ENCODE results near the gene CLDN20. TPM values are rescaled to one million over a fixed set of nuclear protein-coding genes. Genes with fewer than 3 reads are reported as not detected.

CLDN20 gene
- total and polyA plus RNA-seq, 2 of the 4 experiments (the other 2 are of a cell fraction) = not detected

DNA sequence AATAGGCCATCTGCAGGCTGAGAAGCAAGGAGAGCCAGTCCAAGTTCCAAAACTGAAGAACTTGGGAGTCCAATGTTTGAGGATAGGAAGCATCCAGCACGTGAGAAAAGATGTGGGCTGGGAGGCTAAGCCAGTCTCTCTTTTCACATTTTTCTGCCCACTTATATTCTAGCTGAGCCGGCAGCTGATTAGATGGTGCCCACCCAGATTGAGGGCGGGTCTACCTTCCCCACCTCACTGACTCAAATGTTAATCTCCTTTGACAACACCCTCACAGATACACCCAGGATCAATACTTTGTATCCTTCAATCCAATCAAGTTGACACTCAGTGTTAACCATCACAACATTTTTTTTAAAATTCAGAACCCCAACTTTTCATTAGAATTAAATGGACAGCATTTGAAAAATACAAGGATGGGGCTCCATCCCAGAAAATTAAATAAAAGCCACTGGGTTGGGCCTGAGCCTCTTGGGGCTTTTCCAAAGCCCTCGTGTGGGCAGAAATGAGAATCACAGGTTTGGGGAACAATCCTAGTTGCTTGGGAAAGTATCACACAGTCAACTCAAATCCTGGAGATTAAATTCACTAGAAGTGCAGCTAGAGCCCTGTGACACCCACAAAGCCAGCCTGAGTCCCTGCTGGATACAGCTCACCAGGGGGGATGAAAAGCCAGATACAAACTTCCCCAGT is 2.2 kb downstream of the CLDN20 start:
- Histone ChIP-seq H3K4me1 (ENCODE audit: control insufficient read depth, insufficient read depth, low read length) (peaks cover 2% of the 10 kb centered on the region; the same call in 1 of the 2 replicates), H2BK5ac (ENCODE audit: low read depth, low read length, poor library complexity, severe bottlenecking) (no peak overlapping the region), H3K9ac (ENCODE audit: low read depth, low read length) (no peak overlapping the region), H3K4ac (ENCODE audit: low read depth, low read length) (no peak overlapping the region), H4K91ac (ENCODE audit: insufficient read depth, low read depth, low read length) (no peak overlapping the region), H2AK9ac (replicated peaks; ENCODE audit: low read depth, low read length, poor library complexity) (no peak overlapping the region), H3K14ac (replicated peaks; ENCODE audit: low read depth, low read length) (no peak overlapping the region), H3K79me1 (ENCODE audit: low read depth in 1 of 2, low read length in 2 of 2) (peaks cover 13 to 41% of the 10 kb centered on the region in 2 experiments), H3K9me1 (ENCODE audit: insufficient read depth, low read length) (peaks cover 10% of the 10 kb centered on the region), H4K20me1 (ENCODE audit: insufficient read depth, low read length) (no peaks in the 10 kb centered on the region), H3K4me2 (ENCODE audit: low read depth, low read length) (no peak overlapping the region), H2BK20ac (ENCODE audit: low read depth, low read length) (no peak overlapping the region), H3K27me3 (ENCODE audit: control insufficient read depth, insufficient read depth, low read length) (no peaks in the 10 kb centered on the region), H4K5ac (ENCODE audit: low read depth, low read length) (no peak overlapping the region), H3K18ac (ENCODE audit: low read depth, low read length) (no peak overlapping the region), H2BK15ac (ENCODE audit: low read depth, low read length) (no peak overlapping the region), H4K8ac (ENCODE audit: low read depth in 2 of 2, low read length in 2 of 2) (no peak overlapping the region), H3K36me3 (ENCODE audit: control insufficient read depth, insufficient read depth, low read length) (peaks cover 2% of the 10 kb centered on the region), H3K9me3 (ENCODE audit: control insufficient read depth, insufficient read depth, low read length) (no peaks in the 10 kb centered on the region), H3K4me3 (ENCODE audit: insufficient read depth, low read depth, low read length) (no peak overlapping the region), H2BK120ac (ENCODE audit: low read depth, low read length) (no peak overlapping the region), H2AK5ac (ENCODE audit: low read depth, low read length) (no peak overlapping the region), H3K27ac (ENCODE audit: insufficient read depth, low read length) (no peak overlapping the region), H3K23ac (ENCODE audit: low read depth, low read length) (no peak overlapping the region), H2AFZ (replicated peaks; ENCODE audit: low read length, poor library complexity) (no peak overlapping the region), H3K56ac (ENCODE audit: extremely low read depth, insufficient read depth, low read length) (no peak overlapping the region)
- TF ChIP-seq, protein P1, sequence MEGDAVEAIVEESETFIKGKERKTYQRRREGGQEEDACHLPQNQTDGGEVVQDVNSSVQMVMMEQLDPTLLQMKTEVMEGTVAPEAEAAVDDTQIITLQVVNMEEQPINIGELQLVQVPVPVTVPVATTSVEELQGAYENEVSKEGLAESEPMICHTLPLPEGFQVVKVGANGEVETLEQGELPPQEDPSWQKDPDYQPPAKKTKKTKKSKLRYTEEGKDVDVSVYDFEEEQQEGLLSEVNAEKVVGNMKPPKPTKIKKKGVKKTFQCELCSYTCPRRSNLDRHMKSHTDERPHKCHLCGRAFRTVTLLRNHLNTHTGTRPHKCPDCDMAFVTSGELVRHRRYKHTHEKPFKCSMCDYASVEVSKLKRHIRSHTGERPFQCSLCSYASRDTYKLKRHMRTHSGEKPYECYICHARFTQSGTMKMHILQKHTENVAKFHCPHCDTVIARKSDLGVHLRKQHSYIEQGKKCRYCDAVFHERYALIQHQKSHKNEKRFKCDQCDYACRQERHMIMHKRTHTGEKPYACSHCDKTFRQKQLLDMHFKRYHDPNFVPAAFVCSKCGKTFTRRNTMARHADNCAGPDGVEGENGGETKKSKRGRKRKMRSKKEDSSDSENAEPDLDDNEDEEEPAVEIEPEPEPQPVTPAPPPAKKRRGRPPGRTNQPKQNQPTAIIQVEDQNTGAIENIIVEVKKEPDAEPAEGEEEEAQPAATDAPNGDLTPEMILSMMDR (conservative IDR thresholded peaks at IDR 0.05; ENCODE audit: low read depth, low read length) = 0 out of 2 replicates have a peak, but pooled peaks have one; percentile 3
- no peak for TF ChIP-seq RFX5 (IDR thresholded peaks at IDR 0.05; ENCODE audit: low read depth, low read length)
- ATAC-seq (ENCODE audit: low read depth) (no peak), DNase-seq (no peak)
- ChIA-PET POLR2A (ENCODE audit: unreplicated experiment) (interaction anchor here (0.6 kb wide), 1 partner anchor 469 kb away, joined by 21 read pairs; no protein-coding TSS in a partner anchor), CTCF (interaction anchor here (0.5 to 0.8 kb wide), 2 partner anchors 63 to 81 kb away, joined by 3 read pairs; no protein-coding TSS in a partner anchor)
- BruUV-seq (replicated peaks) = no TSS peak
- WGBS, 2 experiments (ENCODE audit: extremely low coverage in 2 of 2, insufficient read length in 1 of 2) = no CpG with 5 or more reads among the region's 4 CpGs
- intact Hi-C loops (cut with micrococcal nuclease) (no loop called here), in situ Hi-C loops (cut with MboI; ENCODE audit: low sequenced_read_pairs) (no loop called here), dilution Hi-C loops (cut with HindIII; ENCODE audit: low sequenced_read_pairs, unreplicated experiment) (no loop called here)

Measured in IMR-90 (cell line).